PFSK-1 (cell line): Measurements from ENCODE around the gene HTRA3.

Experiments used
- FOXP2 ChIP-seq: optimal IDR thresholded peaks from 2 replicates; pipeline ENCODE3; 2011; ENCODE audit warnings: borderline replicate concordance, control low read depth, inconsistent platforms; ENCODE audit not compliant: insufficient read depth; ENCODE audit errors: extremely low read length, extremely low read depth
- POLR2AphosphoS5 ChIP-seq: IDR thresholded peaks from 2 replicates; pipeline ENCODE4 v1.6.1; 2012; ENCODE audit warnings: low read depth, mild to moderate bottlenecking, control low read depth, low read length, moderate library complexity
- REST ChIP-seq, 2 experiments: IDR thresholded peaks; 2 replicates each; pipeline versions ENCODE4 v1.6.1 to v1.8.0; 2011 to 2012; ENCODE audit warnings: low read depth in 2 of 2, low read length in 2 of 2, control low read depth in 1 of 2, inconsistent platforms in 1 of 2, mild to moderate bottlenecking in 1 of 2, moderate library complexity in 1 of 2; ENCODE audit not compliant: insufficient read depth in 1 of 2
- SIN3A ChIP-seq: IDR thresholded peaks from 2 replicates; pipeline ENCODE4 v1.6.1; 2012; ENCODE audit warnings: mild to moderate bottlenecking, low read length, moderate library complexity, borderline replicate concordance; ENCODE audit not compliant: insufficient read depth
- TAF1 ChIP-seq: IDR thresholded peaks from 2 replicates; pipeline ENCODE4 v1.6.1; 2012; ENCODE audit warnings: low read length, control low read depth, borderline replicate concordance; ENCODE audit not compliant: insufficient read depth

HTRA3 gene

GRCh38 chr4:8230033-8230432 lies 39.5 kb upstream of the HTRA3 start:
- TF ChIP-seq FOXP2 (no peak), SIN3A (no peak), TAF1 (no peak), REST (IDR thresholded peaks at IDR 0.05; ENCODE audit: insufficient read depth in 1 of 2, low read depth in 2 of 2, low read length in 2 of 2) (no peak), POLR2AphosphoS5 (no peak)

GRCh38 chr4:8230891-8231290 lies 38.7 kb upstream of the HTRA3 start:
- TF ChIP-seq SIN3A = no peak
- TF ChIP-seq TAF1 = no peak
- TF ChIP-seq POLR2AphosphoS5 = no peak
- TF ChIP-seq FOXP2 = no peak
- no peak for TF ChIP-seq REST (IDR thresholded peaks at IDR 0.05; ENCODE audit: insufficient read depth in 1 of 2, low read depth in 2 of 2, low read length in 2 of 2)

DNA sequence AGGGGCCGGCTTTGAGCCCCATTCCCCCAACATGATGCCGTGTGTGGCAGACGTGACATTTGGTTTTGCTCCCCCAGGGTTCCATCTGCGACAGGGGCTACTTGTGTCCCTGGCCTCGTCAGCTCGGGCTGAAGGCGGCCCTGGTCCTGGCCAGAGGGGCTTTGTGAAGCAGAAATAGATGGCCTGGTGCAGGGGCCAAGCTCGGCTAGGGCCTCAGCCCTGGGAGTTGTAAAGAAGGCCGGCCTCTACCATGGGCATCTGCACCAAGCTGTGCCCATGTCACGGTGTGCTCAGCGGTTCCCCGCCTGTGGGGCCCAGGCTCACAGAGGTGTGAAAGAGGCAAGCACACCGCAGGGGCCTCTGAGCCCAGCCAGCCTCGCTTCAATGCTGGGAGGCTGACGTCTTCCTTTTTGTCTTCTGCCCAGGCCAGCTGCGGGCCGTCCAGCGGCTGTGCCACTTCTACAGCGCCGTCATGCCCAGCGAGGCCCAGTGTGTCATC lies 38.0 kb upstream of the HTRA3 start:
- TF ChIP-seq TAF1 (no peak), SIN3A (no peak), FOXP2 (no peak), POLR2AphosphoS5 (no peak), REST (IDR thresholded peaks at IDR 0.05; ENCODE audit: insufficient read depth in 1 of 2, low read depth in 2 of 2, low read length in 2 of 2) (no peak)

DNA sequence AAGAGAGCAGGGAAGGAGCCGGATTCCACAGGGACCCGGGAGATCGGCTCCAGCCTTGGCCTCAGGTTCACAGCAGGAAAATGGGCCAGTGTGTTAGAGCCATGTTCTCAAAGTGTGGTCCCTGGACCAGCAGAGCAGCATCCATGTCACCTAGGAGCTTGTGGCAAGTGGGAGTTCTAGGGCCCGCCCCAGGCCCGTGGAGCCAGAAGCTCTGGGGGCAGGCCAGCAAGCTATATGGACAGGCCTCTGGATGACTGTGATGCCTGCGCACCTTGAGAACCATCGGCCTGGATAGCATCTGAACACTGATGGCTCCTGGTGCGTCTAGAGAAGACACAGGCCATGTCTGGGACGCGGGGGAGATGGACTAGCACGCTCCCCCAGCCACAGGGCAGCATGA lies 36.8 kb upstream of the HTRA3 start:
- TF ChIP-seq POLR2AphosphoS5 (no peak), FOXP2 (no peak), TAF1 (no peak), REST (IDR thresholded peaks at IDR 0.05; ENCODE audit: insufficient read depth in 1 of 2, low read depth in 2 of 2, low read length in 2 of 2) (no peak), SIN3A (no peak)

DNA sequence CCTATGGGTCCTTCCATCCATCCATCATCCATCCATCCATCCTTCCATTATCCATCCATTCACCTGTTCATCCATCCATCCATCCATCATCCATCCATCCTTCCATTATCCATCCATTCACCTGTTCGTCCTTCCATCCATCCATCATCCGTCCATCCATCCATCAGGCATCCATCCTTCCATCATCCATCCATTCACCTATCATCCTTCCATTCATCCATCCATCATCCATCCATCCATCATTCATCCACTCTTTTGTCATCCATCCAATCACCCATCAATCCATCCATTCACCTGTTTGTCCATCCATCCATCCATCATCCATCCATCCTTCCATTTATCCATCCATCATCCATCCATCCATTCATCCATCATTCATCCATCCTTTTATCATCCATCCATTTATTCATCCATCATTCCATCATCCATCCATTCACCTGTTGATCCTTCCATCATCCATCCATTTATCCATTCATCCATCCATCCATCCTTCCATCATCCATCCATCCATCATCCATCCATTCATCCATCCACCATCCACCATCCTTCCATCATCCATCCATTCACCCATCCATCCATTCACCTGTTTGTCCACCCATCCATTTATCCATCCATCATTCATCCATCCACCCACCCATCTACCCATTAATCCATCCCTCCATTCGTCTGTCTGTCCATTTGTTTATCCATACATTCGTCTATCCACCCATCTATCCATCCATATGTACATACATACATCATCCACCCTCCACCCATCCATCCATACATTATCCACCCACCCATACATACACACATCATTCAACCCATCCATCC lies 35.7 kb upstream of the HTRA3 start:
- TF ChIP-seq POLR2AphosphoS5 = no peak
- no peak for TF ChIP-seq TAF1
- TF ChIP-seq FOXP2 = no peak
- no peak for TF ChIP-seq REST (IDR thresholded peaks at IDR 0.05; ENCODE audit: insufficient read depth in 1 of 2, low read depth in 2 of 2, low read length in 2 of 2)
- TF ChIP-seq SIN3A = no peak
